SKM-1 treated with dmso at 0.1 percent for 144 hours (cell line): Measurements from ENCODE around the gene GEMIN7.

ENCODE experiments used
- DNase-seq: peaks from one replicate; lab custom pipeline; 2025; ENCODE audit not compliant: unreplicated experiment; lab: John Stamatoyannopoulos, UW

The GEMIN7 gene

DNA sequence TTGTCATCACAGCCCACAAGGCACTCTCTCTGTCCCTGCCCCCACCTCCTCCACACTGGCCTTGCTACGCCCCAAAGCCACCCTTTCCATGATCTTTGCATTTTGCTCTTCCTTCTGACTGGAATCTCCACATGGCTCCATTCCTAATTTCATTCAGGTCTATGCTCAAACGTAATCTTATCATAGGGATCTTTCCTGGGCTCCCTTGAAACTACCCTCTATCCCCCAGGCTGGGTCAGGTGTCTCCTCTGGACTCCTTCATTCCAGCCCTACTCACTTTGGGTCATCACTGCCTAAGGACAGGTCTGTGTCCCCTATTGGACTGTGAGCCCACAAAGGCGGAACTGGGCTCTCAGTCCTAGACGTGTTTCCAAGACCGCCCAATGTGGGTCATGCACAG is 3.1 kb downstream of the GEMIN7 start:
- DNase-seq: no peak

DNA sequence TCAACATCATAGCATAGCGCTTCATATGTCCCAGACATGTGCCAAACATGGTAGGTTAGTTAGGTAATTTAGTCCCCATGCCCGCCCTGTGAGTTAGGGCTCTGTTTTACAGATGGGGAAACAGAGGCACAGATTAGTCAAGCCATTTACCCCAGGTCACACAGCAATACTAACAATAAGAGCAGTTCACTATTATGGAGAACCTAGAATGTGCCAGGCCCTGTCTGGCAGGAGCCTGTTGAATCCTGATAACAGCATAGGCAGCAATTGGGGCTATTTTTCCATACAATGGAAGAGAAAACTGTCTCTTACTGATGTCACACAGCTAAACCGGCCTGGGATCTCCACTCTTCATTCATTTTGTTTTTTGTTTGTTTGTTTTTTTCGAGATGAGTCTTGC is 7.4 kb downstream of the GEMIN7 start:
- no peak for DNase-seq

DNA sequence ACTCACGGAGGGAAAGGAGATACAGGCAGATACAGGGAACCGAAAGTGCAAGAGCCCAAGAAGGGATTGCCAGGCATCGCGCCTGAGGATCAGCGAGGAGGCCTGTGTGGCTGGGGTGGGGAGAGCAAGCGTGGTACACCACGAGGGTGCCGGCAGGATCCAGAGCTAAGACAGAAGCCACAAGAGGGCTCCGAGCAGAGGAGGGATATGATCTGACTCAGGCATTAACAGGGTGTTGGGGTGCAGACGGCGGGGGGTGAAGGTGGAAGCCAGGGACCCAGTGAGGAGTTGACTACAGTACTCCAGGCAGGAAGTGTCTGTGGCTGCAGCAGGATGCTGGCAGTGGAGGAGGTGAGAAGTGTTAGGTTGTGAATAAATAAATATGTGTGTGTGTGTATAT is 8.5 kb downstream of the GEMIN7 start:
- no peak for DNase-seq

DNA sequence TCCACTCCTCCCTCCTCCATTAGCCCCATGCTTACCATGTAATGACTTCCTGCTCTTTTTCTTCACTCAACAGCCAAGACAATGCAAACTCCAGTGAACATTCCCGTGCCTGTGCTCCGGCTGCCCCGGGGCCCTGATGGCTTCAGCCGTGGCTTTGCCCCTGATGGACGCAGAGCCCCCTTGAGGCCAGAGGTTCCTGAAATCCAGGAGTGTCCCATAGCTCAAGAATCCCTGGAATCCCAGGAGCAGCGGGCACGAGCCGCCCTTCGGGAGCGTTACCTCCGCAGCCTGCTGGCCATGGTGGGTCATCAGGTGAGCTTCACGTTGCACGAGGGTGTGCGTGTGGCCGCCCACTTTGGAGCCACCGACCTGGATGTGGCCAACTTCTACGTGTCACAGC is 11.0 kb downstream of the GEMIN7 start:
- DNase-seq: no peak

DNA sequence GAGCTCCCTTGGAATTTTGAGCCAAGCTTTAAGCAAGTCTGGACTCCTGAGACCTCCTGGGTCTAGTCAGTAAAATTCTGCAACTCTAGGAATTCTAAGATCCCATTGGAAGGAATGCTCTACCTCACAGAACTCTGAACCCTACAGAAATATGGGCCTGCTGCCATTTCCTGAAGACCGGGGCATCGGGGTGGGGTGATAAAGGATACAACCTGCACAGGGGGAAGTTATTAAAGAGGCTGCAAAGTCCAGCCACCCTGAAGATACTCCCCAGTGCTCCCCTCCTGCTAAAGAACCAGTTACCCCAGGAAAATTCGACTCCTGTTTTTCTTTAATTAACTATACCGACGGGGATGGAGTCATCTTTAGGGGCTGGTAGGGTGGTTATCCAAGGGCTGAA is 11.5 kb downstream of the GEMIN7 start:
- DNase-seq: no peak

DNA sequence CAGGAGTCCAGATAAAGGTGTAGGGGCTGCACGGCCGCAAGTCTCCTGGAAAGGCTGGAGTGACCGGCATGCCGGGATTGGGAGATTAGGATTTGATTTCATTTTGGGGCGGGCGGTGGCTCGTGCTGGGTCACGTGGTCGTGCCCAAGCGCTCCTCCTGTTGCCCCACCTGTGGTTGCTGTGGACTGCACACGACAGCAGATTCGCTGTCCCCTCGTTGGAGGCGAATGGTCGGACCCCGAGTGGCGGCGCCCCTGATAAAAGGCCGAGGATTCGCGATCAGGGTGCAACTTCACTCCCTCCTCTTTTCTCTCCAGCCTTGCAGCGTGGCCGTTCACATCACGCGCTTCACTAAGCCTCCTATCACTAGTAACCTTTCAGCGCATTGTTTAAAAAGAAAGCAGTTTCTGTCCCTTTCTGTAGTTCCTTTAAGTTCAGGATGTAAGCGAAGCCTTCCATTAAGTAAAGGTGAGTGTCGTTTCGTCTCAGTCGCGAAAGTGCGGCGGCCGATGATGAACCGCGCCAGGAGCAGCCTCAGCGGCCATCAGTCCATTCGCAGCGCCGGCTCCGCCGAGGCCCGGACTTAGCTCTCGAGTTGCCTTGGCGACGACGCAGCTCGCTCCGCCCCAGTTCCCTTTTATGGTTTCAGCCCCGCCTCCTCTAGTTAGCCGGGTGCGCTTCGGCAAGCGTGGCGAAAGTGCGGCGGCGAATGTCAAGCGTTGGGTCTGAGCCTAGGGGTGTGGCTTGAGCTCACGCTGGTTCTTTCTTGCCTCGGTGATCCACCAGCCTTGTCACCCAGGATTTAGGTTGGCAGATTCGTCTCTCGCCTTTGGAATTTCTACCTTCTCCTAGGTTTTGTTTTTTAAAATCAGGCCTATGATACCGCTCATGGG is 12.2 kb downstream of the GEMIN7 start:
- DNase-seq: no peak

DNA sequence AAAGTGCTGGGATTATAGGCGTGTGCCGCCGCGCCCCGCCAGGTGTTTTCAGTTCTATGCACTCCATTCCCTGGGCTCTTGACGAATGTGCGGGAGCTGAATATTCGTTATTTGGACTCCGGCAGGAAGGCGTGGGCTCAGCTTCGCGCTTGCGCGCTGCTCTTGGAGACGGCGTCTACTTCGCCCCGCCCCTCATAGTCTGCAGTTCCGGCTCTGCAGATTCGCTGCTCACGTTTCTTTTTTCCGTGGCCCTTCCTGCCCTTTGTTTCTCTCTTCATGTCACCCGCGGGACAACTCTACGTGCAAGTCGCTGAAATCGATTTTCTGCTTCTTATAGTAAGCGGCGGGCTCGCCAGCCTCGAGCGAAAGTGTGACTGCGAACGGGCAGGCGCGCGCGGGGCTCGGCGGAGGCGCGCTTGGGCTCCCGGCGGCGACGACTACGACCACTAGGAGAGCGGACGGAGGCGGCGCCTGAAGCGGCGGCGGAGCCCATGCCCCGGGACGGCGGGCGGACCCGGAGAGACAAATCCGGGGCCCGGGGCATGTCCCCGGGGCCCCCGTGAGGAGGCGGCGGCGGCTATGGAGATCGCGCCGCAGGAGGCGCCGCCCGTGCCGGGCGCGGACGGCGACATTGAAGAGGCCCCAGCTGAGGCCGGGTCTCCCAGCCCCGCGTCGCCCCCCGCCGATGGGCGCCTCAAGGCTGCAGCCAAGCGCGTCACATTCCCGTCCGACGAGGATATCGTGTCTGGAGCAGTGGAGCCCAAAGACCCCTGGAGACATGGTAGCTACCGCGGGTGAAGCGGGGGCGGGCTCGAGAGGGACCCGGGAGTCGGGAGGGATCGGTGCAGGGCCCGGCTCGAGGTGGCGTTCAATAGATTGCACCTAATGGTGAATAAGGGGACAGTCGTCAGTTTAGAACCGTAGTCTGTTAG is 14.0 kb downstream of the GEMIN7 start, which contains the start of gene PPP1R37:
Gene PPP1R37 (plus strand): TSS at position 433 of the 932 bp plus-strand sequence. CDS start 147 bp downstream, at position 580.
- peak; percentile 46 for DNase-seq

DNA sequence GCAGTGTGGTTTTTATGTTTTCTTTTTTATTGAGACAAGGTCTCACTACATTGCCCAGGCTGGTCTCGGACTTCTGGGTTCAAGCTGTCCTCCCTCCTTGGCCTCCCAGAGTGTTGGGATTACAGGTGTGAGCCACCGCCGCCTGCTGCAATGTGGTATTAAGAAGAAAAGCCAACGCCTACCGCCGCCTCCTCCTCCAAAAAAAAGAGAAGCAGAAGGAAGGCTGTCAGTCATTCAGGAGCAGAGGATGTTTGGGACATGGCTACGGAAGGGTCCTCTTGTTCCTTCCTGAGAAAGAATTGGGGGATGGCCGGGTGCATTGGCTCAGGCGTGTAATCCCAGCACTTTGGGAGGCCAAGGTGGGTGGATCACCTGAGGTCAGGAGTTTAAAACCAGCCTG is 15.1 kb downstream of the GEMIN7 start:
- DNase-seq: no peak

DNA sequence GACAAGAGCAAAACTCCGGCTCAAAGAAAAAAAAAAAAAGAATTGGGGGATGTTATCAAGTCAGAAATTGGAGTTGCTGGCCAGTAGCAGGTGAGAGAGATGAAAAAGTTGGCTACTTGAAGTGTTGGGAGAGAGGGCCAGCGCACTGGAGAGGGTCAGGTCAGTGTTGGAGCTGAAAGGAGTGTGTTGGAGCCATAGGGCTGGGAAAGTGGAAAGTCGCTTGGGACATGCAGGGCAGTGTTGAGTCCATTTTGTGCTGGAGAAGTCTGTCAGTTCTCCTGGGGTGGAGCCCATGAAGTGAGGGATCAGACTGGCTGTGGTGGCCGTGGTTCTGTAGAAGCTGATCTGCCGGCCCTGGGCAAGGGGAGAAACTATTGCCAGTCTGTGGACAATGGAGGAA is 15.6 kb downstream of the GEMIN7 start:
- no peak for DNase-seq

DNA sequence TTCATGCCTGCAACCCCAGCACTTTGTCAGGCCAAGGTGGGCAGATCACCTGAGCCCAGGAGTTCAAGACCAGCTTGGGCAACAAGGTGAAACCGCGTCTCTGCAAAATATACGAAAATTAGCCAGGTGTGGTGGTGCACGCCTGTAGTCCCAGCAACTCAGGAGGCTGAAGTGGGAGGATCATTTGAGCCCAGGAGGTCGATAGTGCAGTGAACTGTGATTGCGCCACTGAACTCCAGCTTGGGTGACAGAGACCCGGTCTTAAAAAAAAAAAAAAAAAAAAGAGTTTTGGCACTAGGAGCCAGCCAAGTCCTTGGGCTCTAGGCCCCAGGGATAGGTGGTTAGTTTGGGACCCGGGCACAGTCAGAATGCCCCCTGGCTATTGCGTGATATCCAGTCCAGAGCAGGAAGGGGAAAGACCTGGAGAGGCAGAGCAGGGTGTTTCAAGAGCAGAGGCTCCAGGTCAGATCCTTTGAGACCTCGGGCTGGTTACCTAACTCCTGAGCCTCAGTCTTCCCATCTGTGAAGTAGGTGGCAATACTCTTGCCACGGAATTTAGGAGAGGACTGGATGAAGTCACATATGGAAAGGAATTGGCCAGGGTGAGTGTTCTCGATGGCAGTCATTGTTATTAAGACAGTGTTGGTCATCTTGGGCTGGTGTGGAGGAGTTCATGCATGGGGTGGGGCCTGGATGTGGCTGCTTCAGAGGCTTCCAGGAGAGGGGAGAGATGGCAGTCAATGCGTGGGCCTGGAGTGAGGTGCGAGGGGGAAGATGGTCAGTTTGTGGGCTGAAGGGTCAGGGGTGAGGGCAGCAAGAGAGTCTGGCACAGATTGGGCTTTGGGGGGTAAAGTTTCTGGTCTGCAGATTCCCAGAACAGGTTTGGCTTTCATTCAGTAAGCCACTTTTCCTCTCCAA is 16.7 kb downstream of the GEMIN7 start:
- DNase-seq: no peak

DNA sequence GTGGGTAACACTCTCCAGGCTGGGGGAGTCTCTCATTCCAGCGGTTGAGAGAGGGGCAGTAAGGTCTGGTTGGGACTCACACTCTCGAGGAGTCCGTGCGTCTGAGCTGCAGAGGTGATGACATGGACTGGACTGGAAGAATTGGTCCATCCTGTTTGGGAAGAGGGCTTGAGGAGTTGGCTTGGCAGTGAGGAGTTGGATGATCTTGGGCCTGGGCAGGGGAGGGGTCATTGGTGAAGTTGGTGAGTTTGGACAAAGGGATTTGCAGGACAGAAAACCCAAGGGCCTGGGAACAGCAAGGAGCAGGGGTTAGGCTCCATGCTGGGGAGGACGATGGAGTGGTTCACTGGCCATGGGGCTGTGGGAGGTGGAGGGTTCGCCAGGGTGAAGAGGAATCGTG is 17.6 kb downstream of the GEMIN7 start:
- no peak for DNase-seq

DNA sequence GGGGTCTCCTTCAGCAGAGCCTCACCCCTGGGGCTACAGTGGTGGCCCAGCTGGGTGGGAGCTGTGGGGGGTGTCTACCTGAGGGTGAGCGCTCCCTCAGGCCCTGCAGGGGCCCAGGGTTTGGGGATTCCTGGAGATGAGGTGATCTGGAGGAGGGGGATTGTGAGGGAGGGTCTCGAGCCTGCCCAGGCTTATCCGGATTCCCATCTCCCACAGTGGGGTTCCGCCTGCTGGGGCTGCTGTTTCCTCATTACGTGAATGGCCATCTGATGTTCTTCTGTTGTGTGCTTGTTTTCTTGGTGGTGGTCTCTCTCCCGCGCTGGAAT is 18.4 kb downstream of the GEMIN7 start:
- DNase-seq: no peak

DNA sequence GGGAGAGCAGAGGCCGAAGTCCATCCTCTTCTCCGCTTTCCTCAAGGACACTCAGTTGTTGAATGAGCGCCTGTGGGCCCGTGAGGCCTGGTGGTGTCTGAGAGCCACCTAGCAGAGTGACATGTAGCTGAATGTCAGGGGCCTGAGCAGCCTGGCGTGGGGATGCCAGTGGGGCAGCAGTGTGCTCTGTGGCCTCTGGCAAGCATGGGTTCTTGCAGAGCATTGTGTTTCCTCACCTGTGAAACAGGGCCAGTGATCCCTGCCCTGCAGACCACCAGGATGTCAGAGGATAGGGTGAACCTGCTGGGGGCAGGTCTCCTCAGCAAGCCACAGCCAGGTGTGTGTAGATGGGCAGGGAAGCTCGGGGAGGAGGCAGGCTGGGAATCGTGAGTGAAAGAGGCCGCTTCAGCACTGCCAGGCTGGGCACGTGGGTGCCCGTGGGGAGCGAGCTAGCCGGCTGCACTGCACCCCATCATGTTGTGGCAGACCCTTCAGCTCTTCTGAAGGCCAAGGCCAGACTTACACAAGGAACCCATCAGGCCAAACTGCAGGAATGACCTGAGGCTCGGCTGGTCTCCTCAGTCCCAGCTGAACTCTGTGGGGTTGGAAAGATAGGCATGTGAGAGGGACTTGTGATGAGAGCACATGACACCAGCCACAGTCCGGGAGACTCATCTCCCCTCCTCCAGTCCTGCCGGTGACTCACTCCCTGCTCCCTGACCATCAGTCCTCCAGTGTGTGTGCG is 18.9 kb downstream of the GEMIN7 start:
- DNase-seq: no peak

DNA sequence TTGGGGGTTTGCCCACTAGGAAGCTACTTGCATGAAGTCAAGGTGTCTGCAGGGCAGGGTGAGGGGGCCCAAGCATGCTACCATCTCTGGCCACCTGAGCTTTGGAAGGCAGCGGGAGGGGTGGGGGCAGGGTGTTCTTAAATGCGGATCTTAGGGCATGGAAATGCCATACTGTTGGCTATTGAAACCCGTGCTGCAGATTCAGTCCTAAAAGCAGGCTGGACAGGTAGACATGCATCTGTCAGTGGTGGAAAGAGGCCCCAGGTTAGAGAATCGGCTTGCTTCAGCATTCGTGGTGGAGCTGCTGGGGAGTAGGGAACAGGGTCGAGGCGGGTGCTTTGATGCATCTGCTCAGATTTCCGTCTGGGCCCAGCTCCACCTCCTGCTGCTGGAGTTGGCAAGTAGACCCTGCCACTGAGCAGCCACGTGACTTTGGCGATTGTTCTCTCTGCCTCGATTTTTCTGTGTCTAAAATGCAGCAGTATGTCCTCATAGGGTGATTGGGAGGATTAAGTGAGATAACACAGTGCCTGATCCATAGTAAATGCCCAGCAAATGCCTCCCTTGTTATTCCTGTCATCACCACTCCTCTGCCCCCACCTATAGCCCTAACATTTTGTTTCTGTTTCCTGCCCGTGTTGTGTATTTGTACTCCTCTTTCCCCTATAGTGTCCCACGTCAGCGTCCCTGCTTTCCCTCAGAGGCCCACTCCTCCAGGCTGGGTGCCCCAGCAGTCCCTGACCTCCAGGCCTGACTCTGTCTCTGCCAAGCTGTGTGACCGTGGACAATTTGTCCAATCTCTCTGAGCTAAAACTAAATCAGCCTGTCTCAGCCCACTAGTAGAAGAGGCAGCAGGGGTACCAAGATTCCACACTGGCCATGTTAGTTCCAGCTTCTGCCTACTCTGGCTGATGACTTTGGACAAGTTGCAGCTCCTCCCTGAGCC is 19.7 kb downstream of the GEMIN7 start:
- no peak for DNase-seq

DNA sequence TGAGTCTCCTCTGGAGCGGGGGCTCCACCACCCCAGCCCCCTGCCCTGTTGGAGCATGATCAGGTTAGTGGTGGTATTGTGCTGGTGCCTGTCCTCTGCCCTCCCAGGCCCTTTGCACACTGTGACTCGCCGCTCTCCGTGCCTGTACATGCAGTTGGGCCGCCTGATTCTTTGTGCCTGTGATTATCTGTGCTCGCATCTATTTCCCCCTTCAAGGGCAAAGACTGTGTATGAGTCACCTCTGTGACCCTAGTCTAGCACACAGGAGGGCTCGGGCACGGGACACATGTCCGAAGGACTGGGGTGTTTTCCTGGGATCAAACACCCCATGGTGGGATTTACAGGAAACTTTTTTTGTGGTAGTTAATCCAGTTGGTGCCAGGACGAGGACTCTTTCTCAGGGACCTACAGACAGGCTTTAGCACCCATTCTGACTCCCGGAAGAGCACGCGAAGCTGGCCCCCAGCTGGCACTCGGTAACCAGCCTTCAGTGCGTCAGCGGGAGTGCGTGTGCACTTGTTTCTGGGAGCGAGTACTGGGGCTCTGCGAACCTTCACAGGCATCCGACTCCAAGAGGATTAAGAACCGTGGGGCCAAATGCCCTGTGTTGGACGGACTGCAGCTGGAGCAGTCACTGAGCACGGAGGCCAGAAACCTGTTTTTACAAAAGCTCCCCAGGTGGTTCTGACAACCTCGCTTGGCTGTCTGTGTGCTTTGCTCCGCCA is 20.6 kb downstream of the GEMIN7 start:
- no peak for DNase-seq

DNA sequence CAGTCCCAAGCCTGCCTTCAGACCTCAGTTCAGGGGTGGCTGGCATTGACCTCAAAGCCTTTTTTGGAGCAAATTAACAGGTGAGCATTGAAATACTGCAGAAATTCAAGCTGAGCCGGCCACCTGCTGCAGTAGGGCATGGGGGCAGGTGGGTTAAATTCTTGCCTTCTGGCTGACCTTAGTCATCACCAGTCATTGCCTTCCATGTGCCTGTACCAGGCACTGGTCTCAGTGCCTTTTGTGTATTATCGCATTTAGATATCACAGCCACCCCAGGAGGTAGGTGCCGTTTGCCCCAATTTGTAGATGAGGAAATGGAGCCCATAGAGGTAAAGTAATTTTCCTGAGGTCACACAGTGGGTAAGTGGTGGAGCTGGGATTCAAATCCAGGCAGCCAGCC is 21.1 kb downstream of the GEMIN7 start:
- no peak for DNase-seq

DNA sequence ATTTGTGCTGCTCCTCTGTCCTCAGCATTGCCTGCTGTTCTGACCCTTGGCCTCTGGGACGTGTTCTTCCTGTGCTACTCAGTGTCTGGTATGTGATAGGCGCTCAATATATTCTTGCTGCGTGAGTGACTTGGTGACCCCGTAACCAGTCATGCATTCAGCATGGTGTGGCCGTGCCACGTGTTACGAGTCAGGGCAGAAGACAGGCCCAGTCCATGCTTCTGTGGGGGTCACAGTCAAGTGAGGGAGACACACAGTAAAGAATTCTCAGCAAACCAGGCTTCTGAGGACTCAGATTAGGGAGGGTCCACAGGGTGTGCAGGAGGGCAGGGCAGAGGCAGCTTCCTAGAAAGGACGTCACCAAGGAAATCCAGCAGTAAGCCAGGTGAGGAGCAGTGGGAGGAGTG is 21.8 kb downstream of the GEMIN7 start:
- no peak for DNase-seq

DNA sequence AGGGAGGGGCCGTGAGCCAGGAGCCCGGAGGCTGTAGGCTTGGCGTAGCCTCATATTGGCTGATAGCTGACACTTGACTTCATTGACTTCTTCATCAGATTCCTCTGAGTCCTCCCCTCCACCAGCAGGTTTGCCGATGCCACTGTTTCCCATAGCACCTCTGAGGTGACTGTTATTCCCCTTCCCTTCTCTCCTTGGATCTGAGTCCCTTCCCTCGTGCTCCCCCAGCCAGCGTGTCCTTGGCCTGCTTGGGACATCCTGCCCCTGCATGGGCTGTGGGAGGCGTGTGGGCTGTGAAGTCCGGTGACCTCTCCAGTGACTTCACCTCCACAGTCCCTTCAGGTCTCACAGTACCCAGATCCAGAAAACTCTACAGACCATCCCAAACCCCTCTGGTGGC is 22.7 kb downstream of the GEMIN7 start:
- DNase-seq: no peak

DNA sequence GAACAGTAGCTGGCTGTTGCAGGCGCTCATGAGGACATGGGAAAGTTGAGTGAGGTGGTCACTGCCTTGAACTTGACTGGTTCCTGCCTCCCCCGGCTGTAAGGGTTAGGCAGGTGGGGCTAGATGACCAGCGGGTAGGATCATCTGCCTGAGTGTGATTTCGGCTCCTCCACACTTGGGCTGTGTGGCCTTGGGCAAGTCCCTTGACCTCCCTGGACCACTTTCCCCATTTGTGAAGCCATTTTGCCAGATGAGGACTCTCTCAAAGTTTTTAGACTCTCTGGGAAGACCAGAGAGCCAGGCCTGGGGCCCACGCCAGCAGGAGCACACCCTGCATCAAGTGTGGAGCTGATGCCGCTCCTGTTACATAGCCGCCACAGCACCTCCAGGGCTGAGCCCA is 23.4 kb downstream of the GEMIN7 start:
- no peak for DNase-seq
